Endometrium (tissue), 2 donors: ENCODE results near the gene ZNF619.

ENCODE experiments used
- FAIRE-seq: peaks from 2 replicates; lab custom pipeline; 2012; peaks lifted over from hg19 to GRCh38; lab: Jason Lieb, UNC
- donor health status: control.
- donor health status: control.

ZNF619 gene

GRCh38 chr3:40534283-40534682, 57.4 kb downstream of the ZNF619 start:
- FAIRE-seq, result no peak
